Measurements from ENCODE around the gene SLC15A5.
A peak's percentile ranks its signal among the peaks of the same experiment; 100 is the strongest.

Gene SLC15A5

GRCh38 chr12:16175840-16176239, 101.6 kb downstream of the SLC15A5 start:
- DNase-seq (ENCODE audit: low read depth, low spot score): no peak

GRCh38 chr12:16174282-16174681, 103.2 kb downstream of the SLC15A5 start:
- no peak for DNase-seq (ENCODE audit: low read depth, low spot score)

- DNase-seq (ENCODE audit: low read depth, low spot score): no peak
These were observed 106.1 kb downstream of the SLC15A5 start for GRCh38 chr12:16171348-16171747.

- DNase-seq (ENCODE audit: low read depth, low spot score): no peak
These were observed 109.4 kb downstream of the SLC15A5 start for GRCh38 chr12:16168078-16168477.

- no peak for DNase-seq (ENCODE audit: low read depth, low spot score)
These were observed 110.7 kb downstream of the SLC15A5 start for GRCh38 chr12:16166563-16167470.

GRCh38 chr12:16165506-16165905, 112.0 kb downstream of the SLC15A5 start:
- peak; percentile 4 for DNase-seq (ENCODE audit: low read depth, low spot score)

GRCh38 chr12:16163901-16164300, 113.6 kb downstream of the SLC15A5 start:
- DNase-seq (ENCODE audit: low read depth, low spot score): no peak

- no peak for DNase-seq (ENCODE audit: low read depth, low spot score)
These were observed 114.3 kb downstream of the SLC15A5 start for GRCh38 chr12:16163146-16163545.

GRCh38 chr12:16159571-16159970, 117.9 kb downstream of the SLC15A5 start:
- DNase-seq (ENCODE audit: low read depth, low spot score): no peak

- no peak for DNase-seq (ENCODE audit: low read depth, low spot score)
These were observed 119.4 kb downstream of the SLC15A5 start for GRCh38 chr12:16158050-16158449.

- DNase-seq (ENCODE audit: low read depth, low spot score): no peak
These were observed 121.5 kb downstream of the SLC15A5 start for GRCh38 chr12:16155938-16156337.

- no peak for DNase-seq (ENCODE audit: low read depth, low spot score)
These were observed 122.5 kb downstream of the SLC15A5 start for GRCh38 chr12:16154990-16155389.

GRCh38 chr12:16152885-16153673, 124.4 kb downstream of the SLC15A5 start:
- no peak for DNase-seq (ENCODE audit: low read depth, low spot score)

- DNase-seq (ENCODE audit: low read depth, low spot score): no peak
These were observed 127.2 kb downstream of the SLC15A5 start for GRCh38 chr12:16150276-16150675.

GRCh38 chr12:16148938-16149337, 128.5 kb downstream of the SLC15A5 start:
- no peak for DNase-seq (ENCODE audit: low read depth, low spot score)

All from smooth muscle cell of the brain vasculature (primary cell).